Adipose tissue (tissue), 3 donors: Measurements from ENCODE around the gene DRAXIN. TPM values are rescaled to one million over a fixed set of nuclear protein-coding genes. Genes with fewer than 3 reads are reported as not detected.

Experiments used
- H3K27ac ChIP-seq: one replicate; pipeline ENCODE4 v1.5.1; 2013; ENCODE audit warnings: low read depth, low read length
- WGBS, 3 donors: extraction: QIAGEN DNeasy Blood & Tissue Kit; methylation state at CpG; one replicate each; pipeline ENCODE4 v1.1.7; 2013; 5-methylcytosine and 5-hydroxymethylcytosine counted together
- polyA plus RNA-seq, 3 donors: library from polyadenylated mRNA; stranded (reverse); fragments of 200-250 nt; gene quantifications; one replicate each; pipeline ENCODE4 v1.2.3, GENCODE V29; 2013
- donor health status: healthy with polysubstance abuse.
- donor health status: Bipolar disorder and iron deficiency.
- donor health status: healthy.

The DRAXIN gene
- polyA plus RNA-seq, 3 donors, result under 0.01 to 0.03 (median 0.01) TPM

DNA sequence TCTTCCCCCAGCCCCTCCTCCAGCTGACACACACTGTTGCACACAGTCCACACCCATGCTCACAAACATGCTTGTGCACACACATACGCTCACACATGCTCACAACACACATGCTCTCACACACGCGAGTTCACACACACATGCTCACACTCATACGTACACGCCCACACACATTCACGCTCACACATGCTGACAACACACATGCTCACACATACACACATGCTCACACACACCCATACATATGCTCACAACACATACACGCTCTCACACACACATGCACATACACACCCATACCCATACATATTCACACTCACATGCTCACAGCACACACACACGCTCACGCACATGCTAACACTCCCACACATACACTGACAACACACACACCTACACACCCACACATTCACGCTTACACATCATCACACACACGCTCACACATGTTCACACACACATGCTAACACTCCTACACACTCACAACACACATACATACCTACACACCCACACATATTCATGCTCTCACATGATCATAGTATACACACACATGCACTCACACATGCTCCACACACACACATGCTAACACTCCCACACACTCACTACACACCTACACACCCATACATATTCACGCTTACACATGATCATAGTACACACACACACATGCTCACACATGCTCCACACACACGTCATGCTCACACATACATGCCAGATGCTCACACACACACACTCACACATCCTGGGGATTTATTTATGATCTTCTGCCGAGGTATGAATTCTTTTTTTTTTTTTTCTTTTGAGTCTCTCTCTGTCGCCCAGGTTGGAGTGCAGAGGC lies 10.7 kb downstream of the DRAXIN start:
- H3K27ac ChIP-seq, result no peak overlapping the region
- WGBS, 3 donors, result 80 to 82% (median 81%) methylated on average over 15 of the region's 15 CpGs

GRCh38 chr1:11703357-11704193 lies 12.1 kb downstream of the DRAXIN start:
- H3K27ac ChIP-seq, result no peak overlapping the region
- WGBS, 3 donors, result 61 to 69% (median 62%) methylated on average over 8 of the region's 8 CpGs

DNA sequence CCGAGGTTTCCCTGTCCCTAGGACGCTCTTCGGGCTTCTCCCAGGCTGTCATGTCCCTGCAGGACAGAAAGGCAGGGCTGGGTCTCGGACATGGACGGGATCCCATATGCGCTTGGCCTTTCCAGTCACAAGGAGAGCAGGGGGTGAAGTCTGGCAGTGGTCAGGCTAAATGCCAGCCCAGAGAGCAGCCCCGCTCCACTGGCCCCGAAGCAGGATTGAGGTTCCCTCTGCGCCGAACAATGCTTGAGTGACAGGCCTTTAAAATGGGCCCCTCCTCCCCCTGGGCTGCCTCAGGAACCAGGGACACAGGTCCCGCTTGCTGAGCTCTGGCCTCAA lies 12.7 kb downstream of the DRAXIN start:
- WGBS, 3 donors, result 63 to 76% (median 65%) methylated on average over 11 of the region's 11 CpGs
- H3K27ac ChIP-seq, result no peak overlapping the region

DNA sequence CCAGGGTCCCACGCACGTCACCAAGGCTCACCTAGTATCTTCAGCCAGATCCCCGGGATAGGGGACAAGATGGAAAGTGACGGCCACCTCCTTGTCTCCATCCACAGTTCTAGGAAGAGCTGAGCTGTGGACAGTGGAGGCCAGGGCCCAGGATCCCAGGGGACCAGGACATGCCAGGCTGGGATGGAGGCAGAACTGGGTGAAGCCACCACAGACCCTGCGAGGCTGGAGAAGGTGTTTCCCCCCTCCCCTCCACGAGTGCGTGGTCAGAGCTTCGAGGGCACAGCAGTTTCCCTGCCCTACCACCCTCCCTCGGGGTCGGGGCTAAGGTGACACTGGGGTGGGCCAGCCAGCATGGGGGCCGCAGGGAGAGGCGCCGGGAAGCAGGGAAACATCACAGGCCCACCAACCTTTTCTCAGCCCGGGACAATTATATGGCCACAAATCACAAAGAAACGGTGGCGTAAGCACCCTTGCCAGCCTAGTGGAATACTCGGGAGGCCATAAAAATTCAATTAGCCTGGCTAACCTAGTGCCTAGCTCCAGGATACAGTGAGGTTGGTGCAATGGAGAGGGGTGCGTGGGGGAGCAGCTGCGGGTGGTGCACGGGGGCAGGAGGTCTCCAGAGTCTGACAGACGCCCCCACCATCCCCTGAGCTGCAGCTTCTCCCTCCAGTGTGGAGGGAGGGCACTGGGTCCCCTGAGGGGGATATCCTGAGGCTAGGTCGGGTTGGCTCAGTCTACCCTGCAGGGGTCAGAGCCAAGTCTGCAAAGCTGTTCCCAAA lies 13.4 kb downstream of the DRAXIN start:
- no peak overlapping the region for H3K27ac ChIP-seq
- WGBS, 3 donors, result 60 to 77% (median 67%) methylated on average over 22 of the region's 22 CpGs

GRCh38 chr1:11705596-11705995 lies 14.1 kb downstream of the DRAXIN start:
- WGBS, 3 donors, result 79 to 86% (median 79%) methylated on average over 9 of the region's 9 CpGs
- H3K27ac ChIP-seq, result no peak overlapping the region

DNA sequence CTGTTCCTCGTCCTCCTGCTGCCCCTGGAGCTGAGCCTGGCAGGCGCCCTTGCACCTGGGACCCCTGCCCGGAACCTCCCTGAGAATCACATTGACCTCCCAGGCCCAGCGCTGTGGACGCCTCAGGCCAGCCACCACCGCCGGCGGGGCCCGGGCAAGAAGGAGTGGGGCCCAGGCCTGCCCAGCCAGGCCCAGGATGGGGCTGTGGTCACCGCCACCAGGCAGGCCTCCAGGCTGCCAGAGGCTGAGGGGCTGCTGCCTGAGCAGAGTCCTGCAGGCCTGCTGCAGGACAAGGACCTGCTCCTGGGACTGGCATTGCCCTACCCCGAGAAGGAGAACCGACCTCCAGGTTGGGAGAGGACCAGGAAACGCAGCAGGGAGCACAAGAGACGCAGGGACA lies 14.8 kb downstream of the DRAXIN start:
- whole genome bisulfite sequencing, 3 donors, result 92 to 96% (median 93%) methylated on average over 14 of the region's 14 CpGs

GRCh38 chr1:11707621-11708276 lies 16.2 kb downstream of the DRAXIN start:
- H3K27ac ChIP-seq, result no peak overlapping the region
- WGBS, 3 donors, result 34 to 50% (median 41%) methylated on average over 16 to 17 of the region's 17 CpGs

More for the DNA sequence above, 14.8 kb downstream of the DRAXIN start:
- no peak overlapping the region for H3K27ac ChIP-seq

DNA sequence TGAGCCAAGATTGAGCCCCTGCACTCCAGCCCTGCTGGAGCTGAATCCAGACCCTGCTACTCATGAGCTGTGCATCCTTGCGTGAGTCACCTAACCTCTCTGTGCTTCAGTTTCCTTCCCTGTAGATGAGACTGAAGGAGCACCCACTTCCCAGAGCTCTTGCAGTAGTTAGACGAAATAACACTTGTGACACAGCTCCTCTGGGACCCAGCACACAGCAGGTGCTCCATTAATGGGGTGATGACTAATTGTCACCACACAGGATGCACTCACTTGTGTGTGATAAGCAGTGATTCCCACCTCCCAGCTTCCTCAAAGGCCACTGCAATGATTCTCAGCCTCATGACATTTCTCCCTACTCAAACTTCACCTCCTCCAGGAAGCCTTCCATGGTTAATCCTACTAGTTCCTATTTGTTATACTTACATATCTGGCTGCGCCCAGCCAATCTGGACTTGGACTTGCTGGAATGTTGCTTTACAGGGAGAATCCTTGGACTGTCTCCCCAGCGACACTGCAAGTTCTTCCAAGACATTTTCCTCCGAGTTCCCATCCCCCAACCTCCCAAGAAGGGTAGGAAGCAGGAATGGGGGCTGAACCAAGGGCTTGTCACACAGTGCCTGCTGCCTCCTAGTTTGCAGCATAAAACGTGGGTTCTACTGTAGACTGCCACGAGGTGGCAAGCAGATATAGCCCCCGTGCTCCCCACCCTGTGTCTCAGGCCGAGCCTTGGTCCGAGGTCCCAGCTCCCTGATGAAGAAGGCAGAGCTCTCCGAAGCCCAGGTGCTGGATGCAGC lies 17.2 kb downstream of the DRAXIN start:
- H3K27ac ChIP-seq, result no peak overlapping the region
- WGBS, 3 donors, result 72 to 79% (median 77%) methylated on average over 11 of the region's 11 CpGs

- H3K27ac ChIP-seq, result no peak overlapping the region
- WGBS, 3 donors, result 89 to 95% (median 93%) methylated on average over 5 of the region's 5 CpGs
These were observed 20.0 kb downstream of the DRAXIN start for GRCh38 chr1:11711490-11711889.

DNA sequence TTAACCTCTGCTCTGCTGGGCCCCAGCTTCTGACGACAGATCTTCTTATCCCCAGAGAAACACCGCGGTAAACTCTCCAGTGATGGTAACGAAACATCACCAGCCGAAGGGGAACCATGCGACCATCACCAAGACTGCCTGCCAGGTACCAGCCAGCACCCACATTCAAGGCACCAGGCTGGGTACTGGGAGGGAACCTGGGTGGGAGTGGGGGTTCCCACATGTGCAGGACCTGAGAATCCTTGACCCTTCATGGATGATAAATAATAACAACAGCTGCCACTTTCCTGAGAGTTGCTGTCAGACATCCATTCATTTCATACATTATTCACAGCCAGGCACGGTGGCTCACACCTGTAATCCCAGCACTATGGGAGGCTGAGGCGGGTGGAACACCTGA lies 20.8 kb downstream of the DRAXIN start:
- no peak overlapping the region for H3K27ac ChIP-seq
- 84 to 91% (median 88%) methylated on average over 8 of the region's 8 CpGs for WGBS, 3 donors

- WGBS, 3 donors, result 69 to 80% (median 73%) methylated on average over 11 of the region's 11 CpGs
- no peak overlapping the region for H3K27ac ChIP-seq
These were observed 21.6 kb downstream of the DRAXIN start for GRCh38 chr1:11713095-11713494.

- 67 to 77% (median 73%) methylated on average over 24 of the region's 24 CpGs for WGBS, 3 donors
- no peak overlapping the region for H3K27ac ChIP-seq
These were observed 23.5 kb downstream of the DRAXIN start for GRCh38 chr1:11714831-11715575.

DNA sequence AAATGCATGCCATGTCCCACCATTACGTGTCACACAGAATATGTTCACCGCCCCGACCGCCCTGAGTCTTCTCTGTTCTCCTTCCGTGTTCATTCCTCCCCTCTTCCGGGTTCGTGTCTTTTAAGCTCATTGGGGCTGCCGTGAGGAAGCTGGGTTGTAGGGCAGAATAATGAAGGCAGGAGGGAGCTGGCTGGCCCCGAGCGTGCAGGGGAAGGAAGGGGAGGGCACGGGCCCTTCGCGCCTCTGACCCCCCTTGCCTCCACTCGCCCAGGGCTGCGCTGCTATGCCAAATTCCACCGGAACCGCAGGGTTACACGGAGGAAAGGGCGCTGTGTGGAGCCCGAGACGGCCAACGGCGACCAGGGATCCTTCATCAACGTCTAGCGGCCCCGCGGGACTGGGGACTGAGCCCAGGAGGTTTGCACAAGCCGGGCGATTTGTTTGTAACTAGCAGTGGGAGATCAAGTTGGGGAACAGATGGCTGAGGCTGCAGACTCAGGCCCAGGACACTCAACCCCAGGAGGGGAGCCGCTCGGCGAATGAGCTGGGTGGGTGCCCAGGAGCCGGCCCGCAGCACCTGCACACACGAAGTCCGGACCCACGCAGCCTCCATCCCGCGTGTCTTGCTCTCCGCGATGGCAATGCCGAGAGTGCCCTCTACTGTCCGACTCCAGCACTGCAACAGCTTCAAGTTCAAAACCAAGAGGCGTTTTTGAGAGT lies 28.0 kb downstream of the DRAXIN start:
- WGBS, 3 donors, result 4 to 8% (median 4%) methylated on average over 43 to 44 of the region's 44 CpGs
- peak overlapping the region; percentile 39 for H3K27ac ChIP-seq

DNA sequence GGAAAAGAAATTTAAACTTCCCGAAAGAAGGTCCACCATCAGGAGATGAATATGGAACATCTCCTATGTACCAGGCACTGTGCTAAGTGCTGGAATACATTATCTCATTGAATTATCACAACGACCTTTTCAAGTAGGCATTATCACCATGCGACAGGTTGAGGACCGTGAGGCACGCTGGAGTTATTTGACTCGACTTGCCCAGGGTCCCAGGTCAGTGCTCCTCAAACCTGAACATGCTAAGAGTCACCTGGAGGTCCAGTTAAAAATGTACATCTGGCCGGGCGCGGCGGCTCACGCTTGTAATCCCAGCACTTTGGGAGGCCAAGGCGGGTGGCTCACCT lies 28.5 kb downstream of the DRAXIN start:
- WGBS, 3 donors, result 61 to 78% (median 75%) methylated on average over 12 of the region's 12 CpGs
- no peak overlapping the region for H3K27ac ChIP-seq

DNA sequence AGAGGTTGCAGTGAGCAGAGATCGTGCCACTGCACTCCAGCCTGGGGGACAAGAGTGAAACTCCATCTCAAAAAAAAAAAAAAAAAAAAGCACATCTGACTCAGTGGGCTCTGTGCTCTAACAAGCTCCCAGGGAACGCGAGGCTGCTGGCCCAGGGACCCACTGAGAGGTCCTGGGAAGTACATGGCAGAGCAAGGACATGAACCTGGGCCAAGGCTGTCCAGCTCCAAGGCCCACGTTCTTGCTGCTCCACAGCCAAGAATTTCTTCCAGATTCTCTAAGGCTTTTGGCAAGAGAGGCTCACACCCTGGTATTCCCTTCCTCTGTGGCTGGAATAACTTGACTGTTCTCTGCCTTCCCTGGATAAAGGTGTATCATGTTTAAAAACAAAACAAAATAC lies 29.0 kb downstream of the DRAXIN start:
- no peak overlapping the region for H3K27ac ChIP-seq
- 44 to 65% (median 46%) methylated on average over 4 of the region's 4 CpGs for WGBS, 3 donors

DNA sequence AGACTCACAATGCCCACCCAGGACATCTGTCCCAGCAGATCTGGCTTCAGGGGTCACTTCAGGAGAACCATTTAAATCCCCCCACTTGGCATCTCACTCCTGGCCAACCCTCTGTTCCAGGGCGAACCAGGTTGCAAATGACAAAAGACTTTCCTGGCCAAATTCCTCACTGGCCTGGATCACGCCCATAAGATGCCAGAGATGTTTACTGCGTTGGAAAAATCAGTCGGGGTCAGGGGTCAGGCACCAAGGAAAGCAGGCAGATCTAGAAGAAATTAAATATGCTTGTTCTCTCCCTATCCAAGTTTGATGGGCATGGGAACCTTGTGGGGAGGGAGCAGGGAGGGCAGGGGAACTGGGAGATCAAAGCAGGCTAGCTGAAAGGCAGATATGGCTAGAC lies 29.8 kb downstream of the DRAXIN start:
- H3K27ac ChIP-seq, result no peak overlapping the region
- 45 to 80% (median 78%) methylated on average over 4 of the region's 4 CpGs for WGBS, 3 donors
